K562 (cell line): Measurements from ENCODE around the gene STON1. TPM values are rescaled to one million over a fixed set of nuclear protein-coding genes. Genes with fewer than 3 reads are reported as not detected.

Source experiments
- ATAC-seq: fragments of 200-7000 bp; cut with Tn5 transposase; 3 replicates; pipeline ENCODE4 v1.9.1; 2020; ENCODE audit warnings: moderate library complexity
- BruUV-seq: library from RNA; stranded (reverse); fragments of 400-500 nt; replicated peaks from 2 replicates; lab custom pipeline; 2021; lab: Mats Ljungman, UMichigan
- CTCF ChIA-PET: fragments of 300-600 bp; formaldehyde crosslinking; extraction: SDS; loops from one replicate; lab custom pipeline; 2021; ENCODE audit warnings: low intra/inter-chr PET ratio; lab: Yijun Ruan, JAX
- POLR2A ChIA-PET: fragments of 300-600, 350-650 bp; sonication (Branson Sonifier 250); formaldehyde crosslinking; extraction: SDS; loops from one replicate; lab custom pipeline; 2021; ENCODE audit warnings: antibody characterized with exemption, inconsistent platforms; lab: Yijun Ruan, JAX
- DNase-seq, 4 experiments: peaks; one replicate each; pipeline versions ENCODE4 v3.0.0 to v3.0.0-alpha.2; 2011 to 2018; ENCODE audit warnings: low spot score in 3 of 4, mixed read lengths in 3 of 4; ENCODE audit errors: extremely low read depth in 1 of 4
- FAIRE-seq: peaks from 2 replicates; lab custom pipeline; 2011; peaks lifted over from hg19 to GRCh38; lab: Jason Lieb, UNC
- H2AFZ ChIP-seq: 2 replicates; pipeline ENCODE4 v1.6.0; 2011; ENCODE audit warnings: low read depth, low read length, control low read depth, inconsistent platforms
- H3K27ac ChIP-seq: fragments of 200-600 bp; 3 replicates; pipeline ENCODE4 v1.8.0; 2011; ENCODE audit warnings: low read depth, mild to moderate bottlenecking, control low read depth, inconsistent platforms, low read length, moderate library complexity, mixed read lengths; ENCODE audit errors: extremely low read depth
- H3K27me3 ChIP-seq, 2 experiments: fragments of 300-600 bp in 1 of 2; 2 replicates in 1 of 2; 3 replicates in 1 of 2; pipeline versions ENCODE4 v1.6.0 to v1.8.0; 2011; ENCODE audit warnings: inconsistent platforms in 2 of 2, low read length in 2 of 2, mild to moderate bottlenecking in 1 of 2, mixed read lengths in 1 of 2, moderate library complexity in 1 of 2; ENCODE audit not compliant: control insufficient read depth in 2 of 2, insufficient read depth in 2 of 2
- H3K36me3 ChIP-seq: fragments of 300-600 bp; 3 replicates; pipeline ENCODE4 v1.8.0; 2011; ENCODE audit warnings: mild to moderate bottlenecking, low read length, inconsistent platforms; ENCODE audit not compliant: control insufficient read depth, insufficient read depth
- H3K4me1 ChIP-seq, 2 experiments: fragments of 200-600 bp in 1 of 2; replicated peaks in 1 of 2; 2 replicates in 1 of 2; 3 replicates in 1 of 2; pipeline versions ENCODE4 v1.5.1 to v1.8.0; 2011; ENCODE audit warnings: inconsistent platforms in 2 of 2, low read length in 2 of 2, mild to moderate bottlenecking in 1 of 2, mixed read lengths in 1 of 2, moderate library complexity in 1 of 2; ENCODE audit not compliant: control insufficient read depth in 2 of 2, insufficient read depth in 2 of 2
- H3K4me2 ChIP-seq: 2 replicates; pipeline ENCODE4 v1.6.1; 2011; ENCODE audit warnings: low read length, control low read depth, inconsistent platforms, mixed read lengths; ENCODE audit not compliant: insufficient read depth
- H3K4me3 ChIP-seq: fragments of 200-600 bp; sonication (generic), shearing (Covaris generic); 2 replicates; pipeline ENCODE4 v1.5.1; 2016; ENCODE audit warnings: control low read depth, inconsistent platforms
- H3K79me2 ChIP-seq: fragments of 200-600 bp; 3 replicates; pipeline ENCODE4 v1.8.0; 2011; ENCODE audit warnings: low read length, inconsistent platforms; ENCODE audit not compliant: control insufficient read depth, insufficient read depth
- H3K9ac ChIP-seq, 2 experiments: 2 replicates each; pipeline versions ENCODE4 v1.6.0 to v1.6.1; 2011; ENCODE audit warnings: low read depth in 2 of 2, low read length in 2 of 2, control low read depth in 1 of 2, inconsistent platforms in 1 of 2, mild to moderate bottlenecking in 1 of 2, mixed read lengths in 1 of 2; ENCODE audit not compliant: insufficient read depth in 1 of 2
- H3K9me1 ChIP-seq: one replicate; pipeline ENCODE4 v1.6.0; 2011; ENCODE audit warnings: inconsistent platforms, mild to moderate bottlenecking, low read length, moderate library complexity; ENCODE audit not compliant: control insufficient read depth, insufficient read depth
- H3K9me3 ChIP-seq: replicated peaks from 2 replicates; pipeline ENCODE4 v1.5.1; 2011; ENCODE audit warnings: low read depth, low read length, inconsistent platforms; ENCODE audit not compliant: control insufficient read depth, insufficient read depth
- H4K20me1 ChIP-seq: replicated peaks from 2 replicates; pipeline ENCODE4 v1.6.1; 2011; ENCODE audit warnings: low read length, inconsistent platforms, mixed read lengths; ENCODE audit not compliant: control insufficient read depth, insufficient read depth
- CEBPB ChIP-seq: fragments of 450-650 bp; IDR thresholded peaks from 2 replicates; pipeline ENCODE4 v1.6.1; 2016; ENCODE audit warnings: missing genetic modification characterization, missing compliant biosample characterization
- DMBX1 ChIP-seq: fragments of 250-450 bp; sonication (Bioruptor Pico); IDR thresholded peaks from 2 replicates; pipeline ENCODE4 v1.8.0; 2022; ENCODE audit warnings: inconsistent platforms, mild to moderate bottlenecking, moderate library complexity, borderline replicate concordance
- HCFC1 ChIP-seq: IDR thresholded peaks from 2 replicates; pipeline ENCODE4 v1.6.1; 2012; ENCODE audit warnings: low read depth, low read length, improper control_type of control experiment
- HNRNPH1 ChIP-seq: fragments of 200-400 bp; formaldehyde crosslinking; optimal IDR thresholded peaks from 2 replicates; pipeline ENCODE3; 2017; ENCODE audit warnings: low read depth, mild to moderate bottlenecking, low read length, moderate library complexity
- IRF2 ChIP-seq: sonication (generic); formaldehyde crosslinking; IDR thresholded peaks from 2 replicates; pipeline ENCODE4 v1.8.1; 2022; ENCODE audit warnings: mild to moderate bottlenecking, missing genetic modification reagents
- KLF16 ChIP-seq: IDR thresholded peaks from 2 replicates; pipeline ENCODE4 v1.6.1; 2016; ENCODE audit warnings: antibody characterized with exemption
- MTA2 ChIP-seq: fragments of 450-650 bp; IDR thresholded peaks from 2 replicates; pipeline ENCODE4 v1.6.1; 2016; ENCODE audit warnings: low read depth
- POLR2B ChIP-seq: fragments of 450-650 bp; IDR thresholded peaks from 2 replicates; pipeline ENCODE4 v1.6.1; 2018; ENCODE audit warnings: low read depth; ENCODE audit not compliant: partially characterized antibody
- RFX7 ChIP-seq: fragments of 250-450 bp; sonication (Bioruptor Pico); IDR thresholded peaks from 2 replicates; pipeline ENCODE4 v1.5.1; 2021; ENCODE audit warnings: mild to moderate bottlenecking
- SMC3 ChIP-seq: conservative IDR thresholded peaks from 2 replicates; pipeline ENCODE4 v1.6.1; 2011; ENCODE audit warnings: low read depth, low read length, improper control_type of control experiment; ENCODE audit not compliant: insufficient read depth
- TBP ChIP-seq: optimal IDR thresholded peaks from 2 replicates; pipeline ENCODE3; 2011; ENCODE audit warnings: low read depth, low read length, improper control_type of control experiment
- ZBTB17 ChIP-seq: fragments of 450-650 bp; formaldehyde crosslinking; IDR thresholded peaks from 2 replicates; pipeline ENCODE4 v1.4.0; 2020; ENCODE audit warnings: mild to moderate bottlenecking
- ZFP30 ChIP-seq: fragments of 250-450 bp; sonication (Bioruptor Pico); IDR thresholded peaks from 2 replicates; pipeline ENCODE4 v1.8.0; 2022; ENCODE audit warnings: moderate library complexity, mild to moderate bottlenecking, inconsistent platforms, borderline replicate concordance
- ZNF134 ChIP-seq: fragments of 250-450 bp; sonication (Bioruptor Pico); conservative IDR thresholded peaks from 2 replicates; pipeline ENCODE4 v1.4.0; 2020
- WGBS: fragments of 100-300 bp; shearing (Covaris generic); methylation state at CpG from one replicate; pipeline ENCODE4 v1.1.6; 2016; ENCODE audit warnings: low coverage, mixed read lengths; ENCODE audit not compliant: insufficient coverage; ENCODE audit errors: missing lambda C conversion rate; 5-methylcytosine and 5-hydroxymethylcytosine counted together
- in situ Hi-C: fragments of 300-500 bp; cut with MboI; formaldehyde crosslinking; loops from 4 replicates; pipeline ENCODE4 v1.15.0; 2018; ENCODE audit warnings: inconsistent platforms, mixed read lengths
- intact Hi-C: fragments of 100-400 bp; cut with micrococcal nuclease; formaldehyde crosslinking; loops from 2 replicates; pipeline ENCODE4 v1.14.2; 2022
- polyA plus RNA-seq, 8 experiments: library from polyadenylated mRNA; depleted of rRNA in 4 of 8; stranded (reverse) in 5 of 8; unstranded in 3 of 8; fragments of >200 nt; fragmentation: Nextera tagmentation in 2 of 8; fragmentation: Illumina TruSeq in 1 of 8; extraction: Ambion mirVana in 2 of 8; extraction: Trizol in 1 of 8; gene quantifications; 2 replicates each; pipeline versions ENCODE4 v1.2.1 to v1.2.3, GENCODE V29; 2011 to 2014; ENCODE audit warnings: inconsistent platforms in 1 of 8, missing spikeins in 1 of 8
- total RNA-seq, 7 experiments: library from RNA; depleted of rRNA in 6 of 7; stranded (reverse); fragments of >200 nt in 6 of 7; fragmentation: Illumina TruSeq in 2 of 7; extraction: Trizol in 2 of 7; gene quantifications; 2 replicates each; pipeline versions ENCODE4 v1.2.1 to v1.2.3, GENCODE V29; 2011 to 2021; ENCODE audit warnings: low replicate concordance in 1 of 7
- TF ChIP-seq, protein P1 (sequence below), 2 experiments: fragments of 450-650 bp; conservative IDR thresholded peaks; 2 replicates each; pipeline ENCODE4 v1.6.1; 2017; ENCODE audit warnings: mild to moderate bottlenecking in 2 of 2, moderate library complexity in 2 of 2
- TF ChIP-seq, protein P2 (sequence below): sonication (generic); formaldehyde crosslinking; IDR thresholded peaks from 2 replicates; pipeline ENCODE4 v1.8.1; 2022; ENCODE audit warnings: missing genetic modification reagents
- TF ChIP-seq, protein P3 (sequence below): fragments of 250-450 bp; sonication (Bioruptor Pico); IDR thresholded peaks from 2 replicates; pipeline ENCODE4 v1.5.0; 2021; ENCODE audit warnings: mild to moderate bottlenecking, borderline replicate concordance

STON1 gene
- total and polyA plus RNA-seq, 9 of the 15 experiments (the other 6 are each of a cell fraction or from before 2014, with no cell fraction given): 0.07 to 1.2 (median 0.55) TPM

DNA sequence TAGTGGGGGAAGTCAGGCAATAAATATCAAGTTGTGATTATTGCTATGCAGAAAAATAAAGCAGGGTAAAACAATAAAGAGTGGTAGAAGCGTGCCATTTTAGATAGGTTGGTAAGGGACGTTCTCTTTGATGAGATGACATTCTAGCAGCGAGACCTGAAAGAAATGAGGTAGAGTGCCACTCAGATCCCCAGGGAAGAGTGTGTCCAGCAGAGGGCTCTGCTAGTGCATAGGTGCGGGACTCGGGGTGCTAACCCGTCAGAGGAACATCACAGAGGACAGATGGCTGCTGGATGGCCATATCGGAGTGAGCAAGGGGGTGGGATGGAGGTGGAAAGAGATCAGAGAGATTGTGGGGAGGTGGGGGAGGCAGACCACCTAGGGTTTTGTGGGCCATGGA is 71.4 kb downstream of the STON1 start:
- peaks cover 5% of the 10 kb centered on the region for H3K9me3 ChIP-seq
- in situ Hi-C loops: loop anchor here (25.0 kb wide), 1 partner anchor 1886 kb away; no protein-coding TSS in a partner anchor
- CTCF ChIA-PET: interaction anchor here (0.5 to 1.2 kb wide), 3 partner anchors 222 to 1891 kb away, joined by 3 to 5 read pairs (median 3); no protein-coding TSS in a partner anchor
- peaks cover 7 to 14% of the 10 kb centered on the region in 2 experiments; a peak in 4 of 5 replicates for H3K4me1 ChIP-seq
- H3K9me1 ChIP-seq: no peaks in the 10 kb centered on the region
- no peaks in the 10 kb centered on the region; the same call in 1 of the 3 replicates for H3K36me3 ChIP-seq
- intact Hi-C loops: loop anchor here (1.0 to 10.0 kb wide), 5 partner anchors 21 to 891 kb away; no protein-coding TSS in a partner anchor
- peak overlapping the region; percentile 6 for H2AFZ ChIP-seq
- peak; percentile 92 for ATAC-seq
- no peak overlapping the region for H3K27ac ChIP-seq
- H3K79me2 ChIP-seq: no peaks in the 10 kb centered on the region
- no peak overlapping the region for H3K4me3 ChIP-seq
- peak; percentile 34 to 80 (median 52) for DNase-seq
- no peaks in the 10 kb centered on the region for H3K27me3 ChIP-seq
- BruUV-seq: no TSS peak
- FAIRE-seq: peak; percentile 75
- H3K9ac ChIP-seq: no peak overlapping the region
- POLR2A ChIA-PET: no interaction called here
- H3K4me2 ChIP-seq: no peak overlapping the region
- no peaks in the 10 kb centered on the region for H4K20me1 ChIP-seq
- 3% methylated on average over 7 of the region's 7 CpGs for WGBS
- no peak for TF ChIP-seq DMBX1 (CRISPR knock-in tag)
- TF ChIP-seq, protein P1, sequence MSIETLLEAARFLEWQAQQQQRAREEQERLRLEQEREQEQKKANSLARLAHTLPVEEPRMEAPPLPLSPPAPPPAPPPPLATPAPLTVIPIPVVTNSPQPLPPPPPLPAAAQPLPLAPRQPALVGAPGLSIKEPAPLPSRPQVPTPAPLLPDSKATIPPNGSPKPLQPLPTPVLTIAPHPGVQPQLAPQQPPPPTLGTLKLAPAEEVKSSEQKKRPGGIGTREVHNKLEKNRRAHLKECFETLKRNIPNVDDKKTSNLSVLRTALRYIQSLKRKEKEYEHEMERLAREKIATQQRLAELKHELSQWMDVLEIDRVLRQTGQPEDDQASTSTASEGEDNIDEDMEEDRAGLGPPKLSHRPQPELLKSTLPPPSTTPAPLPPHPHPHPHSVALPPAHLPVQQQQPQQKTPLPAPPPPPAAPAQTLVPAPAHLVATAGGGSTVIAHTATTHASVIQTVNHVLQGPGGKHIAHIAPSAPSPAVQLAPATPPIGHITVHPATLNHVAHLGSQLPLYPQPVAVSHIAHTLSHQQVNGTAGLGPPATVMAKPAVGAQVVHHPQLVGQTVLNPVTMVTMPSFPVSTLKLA (conservative IDR thresholded peaks at IDR 0.05): no peak
- TF ChIP-seq CEBPB (tag): no peak
- TF ChIP-seq HCFC1: no peak
- no peak for TF ChIP-seq TBP
- no peak for TF ChIP-seq MTA2
- TF ChIP-seq, protein P2, sequence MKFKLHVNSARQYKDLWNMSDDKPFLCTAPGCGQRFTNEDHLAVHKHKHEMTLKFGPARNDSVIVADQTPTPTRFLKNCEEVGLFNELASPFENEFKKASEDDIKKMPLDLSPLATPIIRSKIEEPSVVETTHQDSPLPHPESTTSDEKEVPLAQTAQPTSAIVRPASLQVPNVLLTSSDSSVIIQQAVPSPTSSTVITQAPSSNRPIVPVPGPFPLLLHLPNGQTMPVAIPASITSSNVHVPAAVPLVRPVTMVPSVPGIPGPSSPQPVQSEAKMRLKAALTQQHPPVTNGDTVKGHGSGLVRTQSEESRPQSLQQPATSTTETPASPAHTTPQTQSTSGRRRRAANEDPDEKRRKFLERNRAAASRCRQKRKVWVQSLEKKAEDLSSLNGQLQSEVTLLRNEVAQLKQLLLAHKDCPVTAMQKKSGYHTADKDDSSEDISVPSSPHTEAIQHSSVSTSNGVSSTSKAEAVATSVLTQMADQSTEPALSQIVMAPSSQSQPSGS (CRISPR knock-in tag): no peak
- TF ChIP-seq IRF2 (CRISPR knock-in tag): no peak
- TF ChIP-seq ZBTB17 (CRISPR knock-in tag): no peak
- peak; percentile 82 for TF ChIP-seq SMC3
- TF ChIP-seq RFX7 (CRISPR knock-in tag): no peak
- TF ChIP-seq POLR2B: no peak
- TF ChIP-seq, protein P3, sequence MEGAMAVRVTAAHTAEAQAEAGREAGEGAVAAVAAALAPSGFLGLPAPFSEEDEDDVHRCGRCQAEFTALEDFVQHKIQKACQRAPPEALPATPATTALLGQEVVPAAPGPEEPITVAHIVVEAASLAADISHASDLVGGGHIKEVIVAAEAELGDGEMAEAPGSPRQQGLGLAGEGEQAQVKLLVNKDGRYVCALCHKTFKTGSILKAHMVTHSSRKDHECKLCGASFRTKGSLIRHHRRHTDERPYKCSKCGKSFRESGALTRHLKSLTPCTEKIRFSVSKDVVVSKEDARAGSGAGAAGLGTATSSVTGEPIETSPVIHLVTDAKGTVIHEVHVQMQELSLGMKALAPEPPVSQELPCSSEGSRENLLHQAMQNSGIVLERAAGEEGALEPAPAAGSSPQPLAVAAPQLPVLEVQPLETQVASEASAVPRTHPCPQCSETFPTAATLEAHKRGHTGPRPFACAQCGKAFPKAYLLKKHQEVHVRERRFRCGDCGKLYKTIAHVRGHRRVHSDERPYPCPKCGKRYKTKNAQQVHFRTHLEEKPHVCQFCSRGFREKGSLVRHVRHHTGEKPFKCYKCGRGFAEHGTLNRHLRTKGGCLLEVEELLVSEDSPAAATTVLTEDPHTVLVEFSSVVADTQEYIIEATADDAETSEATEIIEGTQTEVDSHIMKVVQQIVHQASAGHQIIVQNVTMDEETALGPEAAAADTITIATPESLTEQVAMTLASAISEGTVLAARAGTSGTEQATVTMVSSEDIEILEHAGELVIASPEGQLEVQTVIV: no peak
- TF ChIP-seq KLF16: 0 out of 2 replicates have a peak, but pooled peaks have one; percentile 36
- no peak for TF ChIP-seq ZNF134 (CRISPR knock-in tag)
- no peak for TF ChIP-seq HNRNPH1
- no peak for TF ChIP-seq ZFP30 (CRISPR knock-in tag)
